Gastrocnemius medialis (tissue), 4 donors: ENCODE results near the gene HPCAL1. TPM values are rescaled to one million over a fixed set of nuclear protein-coding genes. Genes with fewer than 3 reads are reported as not detected.

ENCODE experiments used
- ATAC-seq, 2 donors: fragments of 150-250 bp; one replicate each; pipeline ENCODE4 v1.9.1; 2016
- DNase-seq, 2 donors: peaks; one replicate each; pipeline ENCODE4 v3.0.0-alpha.2; 2019
- H3K27ac ChIP-seq, 4 donors: fragments of 200-600 bp; sonication (generic); 1 replicate in 1 of 4; 2 replicates in 3 of 4; pipeline ENCODE4 v1.5.1; 2016 to 2018; ENCODE audit warnings: mild to moderate bottlenecking in 2 of 4, moderate library complexity in 1 of 4
- H3K27me3 ChIP-seq, 3 donors: fragments of 200-600 bp; sonication (generic) in 2 of 3; 1 replicate in 1 of 3; 2 replicates in 2 of 3; pipeline versions ENCODE4 v1.5.1 to v1.6.0; 2016 to 2019; ENCODE audit warnings: mild to moderate bottlenecking in 1 of 3, moderate library complexity in 1 of 3
- H3K36me3 ChIP-seq, 2 donors: fragments of 200-600 bp; sonication (generic) in 1 of 2; one replicate each; pipeline ENCODE4 v1.5.1; 2017 to 2018
- H3K4me1 ChIP-seq, 2 donors: fragments of 200-600 bp; sonication (generic) in 1 of 2; one replicate each; pipeline ENCODE4 v1.5.1; 2016 to 2017; ENCODE audit warnings: mild to moderate bottlenecking in 2 of 2
- H3K4me3 ChIP-seq, 4 donors: fragments of 200-600 bp; sonication (generic) in 3 of 4; 1 replicate in 1 of 4; 2 replicates in 3 of 4; pipeline ENCODE4 v1.5.1; 2016 to 2019; ENCODE audit warnings: mild to moderate bottlenecking in 2 of 4
- H3K9me3 ChIP-seq, 3 donors: fragments of 200-600 bp; sonication (generic) in 2 of 3; 1 replicate in 1 of 3; 2 replicates in 2 of 3; pipeline ENCODE4 v1.5.1; 2016 to 2019
- POLR2A ChIP-seq, 2 donors: fragments of 450-650 bp; IDR thresholded peaks; one replicate each; pipeline ENCODE4 v1.6.1; 2017; ENCODE audit warnings: antibody characterized with exemption in 2 of 2, mild to moderate bottlenecking in 2 of 2, moderate library complexity in 2 of 2
- in situ Hi-C, 4 donors: fragments of 200-750 bp; cut with MboI; loops; one replicate each; pipeline versions ENCODE4 v1.15.0 to v1.8.0; 2017; ENCODE audit warnings: low sequenced_read_pairs in 4 of 4
- intact Hi-C: fragments of 100-400 bp; cut with DNase I; formaldehyde crosslinking; loops from one replicate; pipeline ENCODE4 v1.15.1; 2023; ENCODE audit warnings: low total_unique reads
- total RNA-seq, 4 donors: library from RNA; depleted of rRNA; stranded (reverse); fragments of >200 nt; gene quantifications; one replicate each; pipeline versions ENCODE4 v1.1.0 to v1.2.3, GENCODE V29; 2016
- TF ChIP-seq, protein P1 (sequence below), 5 experiments: fragments of 450-650 bp in 3 of 5; fragments of 200-600 bp in 2 of 5; sonication (generic) in 2 of 5; IDR thresholded peaks in 4 of 5; conservative IDR thresholded peaks in 1 of 5; 1 replicate in 4 of 5; 2 replicates in 1 of 5; pipeline ENCODE4 v1.5.1; 2016 to 2019; ENCODE audit warnings: antibody characterized with exemption in 5 of 5, mild to moderate bottlenecking in 3 of 5, moderate library complexity in 3 of 5

HPCAL1 gene
- total RNA-seq, 4 donors from 2014 or later = 29.0 to 45.5 (median 34.5) TPM

DNA sequence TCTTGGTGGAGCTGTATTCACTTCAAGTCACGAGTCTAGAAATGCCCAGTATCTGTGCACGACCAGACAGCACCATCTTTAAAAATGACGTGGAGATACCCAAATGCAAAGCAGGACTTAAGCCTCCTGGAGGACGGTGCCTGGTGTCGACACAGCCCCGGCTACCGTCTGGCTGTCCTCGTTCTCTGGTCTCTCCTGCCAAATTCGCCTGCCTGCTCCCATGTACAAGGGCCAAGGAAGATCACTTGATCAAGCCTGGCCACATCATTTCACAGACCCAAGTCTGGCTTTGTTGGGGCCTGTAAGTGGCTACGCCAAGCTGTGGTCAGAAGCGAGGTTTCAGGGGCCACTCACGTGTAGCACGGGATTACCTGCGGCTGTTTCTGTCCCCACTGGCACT lies 136.0 kb downstream of the HPCAL1 start:
- DNase-seq (peak; percentile 35 to 76), ATAC-seq (peak; percentile 85 to 86)
- in situ Hi-C loops = loop anchor here in 1 of 4 donors (10.0 kb wide), 1 partner anchor 314 kb away; the partner anchor contains the start of gene RRM2
- TF ChIP-seq, protein P1, sequence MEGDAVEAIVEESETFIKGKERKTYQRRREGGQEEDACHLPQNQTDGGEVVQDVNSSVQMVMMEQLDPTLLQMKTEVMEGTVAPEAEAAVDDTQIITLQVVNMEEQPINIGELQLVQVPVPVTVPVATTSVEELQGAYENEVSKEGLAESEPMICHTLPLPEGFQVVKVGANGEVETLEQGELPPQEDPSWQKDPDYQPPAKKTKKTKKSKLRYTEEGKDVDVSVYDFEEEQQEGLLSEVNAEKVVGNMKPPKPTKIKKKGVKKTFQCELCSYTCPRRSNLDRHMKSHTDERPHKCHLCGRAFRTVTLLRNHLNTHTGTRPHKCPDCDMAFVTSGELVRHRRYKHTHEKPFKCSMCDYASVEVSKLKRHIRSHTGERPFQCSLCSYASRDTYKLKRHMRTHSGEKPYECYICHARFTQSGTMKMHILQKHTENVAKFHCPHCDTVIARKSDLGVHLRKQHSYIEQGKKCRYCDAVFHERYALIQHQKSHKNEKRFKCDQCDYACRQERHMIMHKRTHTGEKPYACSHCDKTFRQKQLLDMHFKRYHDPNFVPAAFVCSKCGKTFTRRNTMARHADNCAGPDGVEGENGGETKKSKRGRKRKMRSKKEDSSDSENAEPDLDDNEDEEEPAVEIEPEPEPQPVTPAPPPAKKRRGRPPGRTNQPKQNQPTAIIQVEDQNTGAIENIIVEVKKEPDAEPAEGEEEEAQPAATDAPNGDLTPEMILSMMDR (IDR thresholded peaks at IDR 0.05 in 4 of 5, conservative IDR thresholded peaks at IDR 0.05 in 1 of 5) = no peak
- TF ChIP-seq POLR2A (IDR thresholded peaks at IDR 0.05) = no peak
- H3K9me3 ChIP-seq = no peaks in the 10 kb centered on the region
- peaks cover 9 to 16% of the 10 kb centered on the region in 2 donors for H3K4me1 ChIP-seq
- intact Hi-C loops = no loop called here
- peaks cover 0 to 44% of the 10 kb centered on the region in 2 donors for H3K36me3 ChIP-seq
- H3K27me3 ChIP-seq = no peaks in the 10 kb centered on the region
- no peak overlapping the region for H3K4me3 ChIP-seq
- H3K27ac ChIP-seq = peak overlapping the region; percentile 34 to 79 (median 56)

DNA sequence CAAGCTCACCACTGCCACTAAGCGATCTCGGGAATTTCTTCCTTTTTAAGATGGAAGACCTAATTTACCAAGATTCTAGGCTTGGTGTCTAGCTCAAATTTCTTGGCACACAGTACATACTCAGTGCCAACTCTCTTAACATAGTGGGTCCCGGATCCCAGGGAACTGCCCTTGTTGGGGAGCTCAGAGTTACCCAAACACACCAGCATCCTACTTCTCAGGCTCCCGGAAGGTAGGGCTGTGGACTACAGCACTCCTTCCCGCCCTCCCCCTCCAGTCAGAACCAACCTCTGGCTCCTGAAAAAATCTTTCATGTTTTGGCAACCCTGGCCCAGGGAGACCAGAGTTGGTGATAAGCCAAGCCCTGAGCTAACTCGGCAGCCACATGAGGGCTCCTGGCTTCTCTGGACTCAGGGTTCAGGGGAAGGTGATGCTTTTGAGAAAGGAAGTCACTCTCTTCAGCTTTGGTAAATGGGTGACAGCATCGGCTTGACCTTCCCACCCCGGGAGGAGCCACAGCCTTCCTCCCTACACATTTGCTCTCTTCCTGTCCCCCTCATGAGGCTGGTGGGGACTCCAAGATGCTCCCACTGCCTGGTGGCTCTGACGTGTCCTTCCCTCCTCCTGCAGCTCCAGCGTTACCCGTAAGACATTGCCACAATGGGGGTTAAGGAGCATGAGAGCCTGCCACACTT lies 136.6 kb downstream of the HPCAL1 start:
- TF ChIP-seq POLR2A (IDR thresholded peaks at IDR 0.05) = no peak
- TF ChIP-seq, protein P1 (IDR thresholded peaks at IDR 0.05 in 4 of 5, conservative IDR thresholded peaks at IDR 0.05 in 1 of 5) = no peak
- Histone ChIP-seq H3K4me3 (no peak overlapping the region), H3K27me3 (no peaks in the 10 kb centered on the region), H3K4me1 (peaks cover 9 to 16% of the 10 kb centered on the region in 2 donors), H3K9me3 (no peaks in the 10 kb centered on the region), H3K36me3 (peaks cover 0 to 50% of the 10 kb centered on the region in 2 donors), H3K27ac (peak overlapping the region; percentile 34 to 79 (median 56))
- DNase-seq (no peak), ATAC-seq (peak in 1 of 2 donors; percentile 18)
- in situ Hi-C loops (loop anchor here in 1 of 4 donors (10.0 kb wide), 1 partner anchor 315 kb away; the partner anchor contains the start of gene RRM2), intact Hi-C loops (no loop called here)

DNA sequence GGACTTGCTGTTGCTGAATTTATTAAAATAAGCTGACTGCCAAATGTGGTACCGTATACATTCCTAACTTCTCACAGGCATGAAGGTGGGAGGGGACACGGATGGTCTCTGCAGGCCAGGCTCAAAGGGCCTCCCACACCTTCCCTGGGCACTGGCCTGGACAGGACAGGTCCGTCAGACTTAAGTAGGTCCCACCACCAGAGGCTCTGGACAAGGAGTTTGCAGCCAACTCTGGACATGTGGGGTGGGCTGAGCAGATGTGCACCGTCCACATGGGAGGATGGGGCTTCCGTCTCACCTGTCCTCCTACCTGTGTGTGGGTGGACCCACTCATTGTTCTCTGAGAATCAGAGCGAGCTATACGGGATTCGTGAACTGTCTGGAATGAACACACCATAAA lies 137.3 kb downstream of the HPCAL1 start:
- Histone ChIP-seq H3K27me3 (no peaks in the 10 kb centered on the region), H3K4me1 (peaks cover 9 to 13% of the 10 kb centered on the region in 2 donors), H3K36me3 (peaks cover 0 to 56% of the 10 kb centered on the region in 2 donors), H3K27ac (peak overlapping the region in 1 of 4 donors; percentile 79), H3K4me3 (no peak overlapping the region), H3K9me3 (no peaks in the 10 kb centered on the region)
- intact Hi-C loops = loop anchor here (10.0 kb wide), 1 partner anchor 485 kb away; the partner anchor contains the start of gene GRHL1
- TF ChIP-seq POLR2A (IDR thresholded peaks at IDR 0.05) = no peak
- TF ChIP-seq, protein P1 (IDR thresholded peaks at IDR 0.05 in 4 of 5, conservative IDR thresholded peaks at IDR 0.05 in 1 of 5) = no peak
- in situ Hi-C loops = loop anchor here in 1 of 4 donors (10.0 kb wide), 1 partner anchor 315 kb away; the partner anchor contains the start of gene RRM2
- ATAC-seq (no peak), DNase-seq (no peak)

DNA sequence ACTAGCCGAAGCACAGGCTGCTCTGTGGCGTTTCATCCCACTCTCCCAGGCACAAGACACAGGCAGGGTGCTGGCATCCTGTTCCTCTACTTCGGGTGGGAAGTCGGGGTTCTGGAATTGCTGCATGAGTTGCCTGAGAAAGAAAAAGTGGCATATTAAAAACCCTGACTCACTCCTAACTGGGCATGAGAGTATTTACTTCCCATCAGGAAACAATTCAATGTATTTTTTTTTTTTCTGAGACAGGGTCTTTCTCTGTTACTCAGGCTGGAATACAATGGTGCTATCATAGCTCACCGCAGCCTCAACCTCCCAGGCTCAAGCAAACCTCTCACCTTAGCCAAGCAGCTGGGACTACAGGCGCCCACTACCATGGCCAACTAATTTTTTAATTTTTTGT lies 138.0 kb downstream of the HPCAL1 start:
- ATAC-seq = no peak
- DNase-seq = no peak

More for the DNA sequence above, 138.0 kb downstream of the HPCAL1 start:
- Histone ChIP-seq H3K36me3 (peaks cover 0 to 56% of the 10 kb centered on the region in 2 donors), H3K27ac (no peak overlapping the region), H3K4me1 (peaks cover 14 to 19% of the 10 kb centered on the region in 2 donors), H3K4me3 (no peak overlapping the region), H3K9me3 (no peaks in the 10 kb centered on the region), H3K27me3 (no peaks in the 10 kb centered on the region)
- TF ChIP-seq, protein P1 (IDR thresholded peaks at IDR 0.05 in 4 of 5, conservative IDR thresholded peaks at IDR 0.05 in 1 of 5) = no peak
- no peak for TF ChIP-seq POLR2A (IDR thresholded peaks at IDR 0.05)
- intact Hi-C loops = loop anchor here (10.0 kb wide), 1 partner anchor 486 kb away; the partner anchor contains the start of gene GRHL1
- in situ Hi-C loops = no loop called here
